GM21723 (cell line): ENCODE data around the gene NR2C2AP.
A peak's percentile ranks its signal among the peaks of the same experiment; 100 is the strongest.

Experiments used
- ATAC-seq: cut with Tn5 transposase; IDR thresholded peaks from one replicate; pipeline ENCODE4 v1.9.1; 2021; ENCODE audit warnings: mild to moderate bottlenecking, moderate library complexity; ENCODE audit not compliant: unreplicated experiment

The NR2C2AP gene

DNA sequence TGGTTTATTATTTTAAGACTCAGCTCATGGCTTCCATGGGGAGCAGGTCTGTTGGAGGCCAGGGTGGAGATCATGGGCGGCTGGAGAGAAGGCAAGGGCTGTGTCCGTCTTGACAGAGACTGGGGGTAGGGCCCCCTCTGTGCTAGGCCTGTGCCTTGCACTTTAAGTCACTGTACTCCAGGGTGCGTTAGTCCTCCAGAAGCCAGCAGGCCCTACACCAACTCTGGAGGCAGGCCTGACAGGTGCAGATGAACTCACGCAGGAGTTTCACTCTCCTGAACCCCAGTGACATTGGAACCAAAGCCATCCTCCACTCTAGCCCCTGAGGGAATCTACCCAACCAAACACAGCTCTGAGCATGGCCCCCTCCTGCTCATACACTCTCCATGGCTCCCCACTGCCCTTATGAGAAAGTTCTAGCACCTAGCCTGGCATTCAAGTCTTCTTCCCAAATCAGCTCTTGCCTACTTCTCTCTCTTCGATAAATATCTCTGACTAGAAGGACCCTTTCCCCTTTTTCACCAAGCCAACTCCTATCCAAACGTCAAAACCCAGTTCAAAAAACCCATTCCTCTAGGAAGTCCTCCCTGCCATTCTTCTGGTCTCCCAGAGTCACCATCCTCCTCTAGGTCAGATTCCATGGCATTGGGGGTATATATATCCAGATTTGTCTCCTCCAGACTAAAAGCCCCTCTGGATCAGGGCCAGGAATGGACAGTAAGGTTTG lies 48.3 kb downstream of the NR2C2AP start:
- no peak for ATAC-seq

GRCh38 chr19:19152668-19153384 lies 50.4 kb downstream of the NR2C2AP start:
- no peak for ATAC-seq

- ATAC-seq = peak; percentile 58
These were observed 51.8 kb downstream of the NR2C2AP start for GRCh38 chr19:19151418-19151817.
